ENCODE data around the gene DDTL. TPM values are rescaled to one million over a fixed set of nuclear protein-coding genes. Genes with fewer than 3 reads are reported as not detected.
"Not testable (repeated sequence)": the region's sequence is repeated elsewhere in the genome, so short reads cannot be mapped to it uniquely, and the experiment has no call there.

DDTL gene
- total RNA-seq, 4 donors from 2014 or later: 0.67 to 9.9 (median 6.3) TPM; not detected in 1

DNA sequence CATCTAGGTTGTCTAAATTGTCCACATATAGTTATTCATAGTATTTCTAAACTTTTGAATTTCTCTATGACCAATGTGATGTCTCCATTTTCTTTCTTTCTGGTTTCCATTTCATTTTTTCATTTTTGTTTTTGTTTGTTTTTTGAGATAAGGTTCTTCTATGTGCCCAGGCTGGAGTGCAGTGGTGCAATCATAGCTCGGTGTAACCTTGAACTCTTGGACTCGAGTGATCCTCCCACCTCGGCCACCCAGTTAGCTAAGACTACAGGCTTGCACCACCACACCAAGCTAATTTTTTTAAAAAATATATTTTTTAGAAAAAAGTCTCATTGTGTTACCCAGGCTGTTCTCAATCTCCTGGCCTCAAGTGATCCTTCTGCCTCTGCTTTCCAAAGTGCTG is 30.4 kb downstream of the DDTL start:
- Histone ChIP-seq H3K36me3 (no peaks in the 10 kb centered on the region), H3K27ac (no peak overlapping the region), H3K9me3 (no peaks in the 10 kb centered on the region), H3K4me3 (no peak overlapping the region), H3K4me1 (no peaks in the 10 kb centered on the region), H3K27me3 (no peaks in the 10 kb centered on the region)
- TF ChIP-seq POLR2A (IDR thresholded peaks at IDR 0.05) (no peak), CTCF (IDR thresholded peaks at IDR 0.05) (no peak)
- DNase-seq: no peak

- H3K4me3 ChIP-seq, H3K27ac ChIP-seq, H3K9me3 ChIP-seq, H3K36me3 ChIP-seq, H3K4me1 ChIP-seq, H3K27me3 ChIP-seq, DNase-seq: not testable (repeated sequence)
Measured at GRCh38 chr22:23999779-24000178, 33.1 kb downstream of the DDTL start.

DNA sequence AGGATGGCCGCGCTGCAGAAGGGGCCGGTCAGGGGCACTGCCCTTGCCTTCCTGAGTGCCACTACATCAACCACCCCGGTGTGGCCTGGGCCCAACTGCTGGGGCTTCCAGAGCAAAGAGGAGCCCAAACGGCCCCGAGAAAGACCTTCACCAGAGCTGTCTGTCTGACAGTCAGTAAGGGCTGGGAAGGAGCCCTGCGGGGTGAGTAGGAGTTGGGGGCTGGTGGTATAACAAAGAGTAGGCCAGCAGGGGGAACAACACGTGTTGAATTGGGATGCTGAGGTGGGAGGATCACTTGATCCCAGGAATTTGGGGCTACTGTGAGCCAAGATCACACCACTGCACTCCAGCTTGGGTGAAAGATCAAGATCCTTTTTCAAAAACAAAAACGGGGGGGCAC is 34.6 kb downstream of the DDTL start:
- TF ChIP-seq POLR2A (IDR thresholded peaks at IDR 0.05): no peak
- no peak for TF ChIP-seq CTCF (IDR thresholded peaks at IDR 0.05)
- H3K4me1 ChIP-seq: no peaks in the 10 kb centered on the region

GRCh38 chr22:24002272-24002671 is 35.6 kb downstream of the DDTL start:
- Histone ChIP-seq H3K27ac (no peak overlapping the region), H3K4me3 (no peak overlapping the region), H3K9me3 (no peaks in the 10 kb centered on the region), H3K27me3 (no peaks in the 10 kb centered on the region), H3K36me3 (no peaks in the 10 kb centered on the region), H3K4me1 (no peaks in the 10 kb centered on the region)
- TF ChIP-seq POLR2A (IDR thresholded peaks at IDR 0.05) (no peak), CTCF (IDR thresholded peaks at IDR 0.05) (no peak)
- no peak for DNase-seq

More for the DNA sequence above, 34.6 kb downstream of the DDTL start:
- DNase-seq: no peak
- no peaks in the 10 kb centered on the region for H3K9me3 ChIP-seq
- H3K27ac ChIP-seq: no peak overlapping the region
- no peaks in the 10 kb centered on the region for H3K36me3 ChIP-seq
- H3K27me3 ChIP-seq: no peaks in the 10 kb centered on the region
- H3K4me3 ChIP-seq: no peak overlapping the region

- no peak for TF ChIP-seq CTCF (IDR thresholded peaks at IDR 0.05)
- no peak for TF ChIP-seq POLR2A (IDR thresholded peaks at IDR 0.05)
- Histone ChIP-seq H3K4me3 (no peak overlapping the region), H3K4me1 (no peaks in the 10 kb centered on the region), H3K36me3 (no peaks in the 10 kb centered on the region), H3K27ac (no peak overlapping the region), H3K27me3 (no peaks in the 10 kb centered on the region), H3K9me3 (no peaks in the 10 kb centered on the region)
- DNase-seq: no peak
Measured at GRCh38 chr22:24002851-24003250, 36.2 kb downstream of the DDTL start.

DNA sequence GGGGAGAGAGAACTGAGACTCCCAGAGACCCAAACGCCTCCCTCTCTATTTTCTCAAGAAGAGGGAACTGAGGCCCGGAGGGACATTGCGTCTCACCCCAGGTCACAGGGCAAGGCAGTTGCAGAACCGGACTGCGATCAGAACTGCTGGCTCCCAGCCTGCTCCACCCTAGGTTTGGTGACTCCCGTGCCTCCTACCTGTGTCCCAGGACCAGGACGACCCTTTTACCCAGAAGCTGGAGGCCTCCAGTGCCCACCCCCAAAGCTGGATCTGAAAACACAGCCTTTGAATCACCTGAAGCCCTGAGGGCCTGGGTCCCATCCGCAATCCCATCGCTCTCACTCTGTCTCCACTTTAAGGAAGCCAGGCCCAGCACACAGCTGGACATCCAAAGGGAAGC is 37.2 kb downstream of the DDTL start:
- H3K4me3 ChIP-seq: no peak overlapping the region
- no peak for DNase-seq
- no peaks in the 10 kb centered on the region for H3K4me1 ChIP-seq
- TF ChIP-seq POLR2A (IDR thresholded peaks at IDR 0.05): no peak
- TF ChIP-seq CTCF (IDR thresholded peaks at IDR 0.05): no peak
- no peaks in the 10 kb centered on the region for H3K36me3 ChIP-seq
- no peaks in the 10 kb centered on the region for H3K9me3 ChIP-seq
- no peaks in the 10 kb centered on the region for H3K27me3 ChIP-seq
- H3K27ac ChIP-seq: no peak overlapping the region
